Adrenal gland (tissue), 12 donors: ENCODE results near the gene NAA11. TPM values are rescaled to one million over a fixed set of nuclear protein-coding genes. Genes with fewer than 3 reads are reported as not detected.

Experiments used
- DNase-seq, 7 donors: peaks; one replicate each; pipeline ENCODE4 v3.0.0-alpha.2; 2019 to 2020
- H3K27ac ChIP-seq, 5 donors: fragments of 200-600 bp; sonication (generic) in 4 of 5; 1 replicate in 3 of 5; 2 replicates in 2 of 5; pipeline versions ENCODE4 v1.5.1 to v1.8.0; 2016 to 2020; ENCODE audit warnings: mild to moderate bottlenecking in 1 of 5
- H3K27me3 ChIP-seq: fragments of 200-600 bp; 2 replicates; pipeline ENCODE4 v1.8.0; 2021
- H3K36me3 ChIP-seq, 2 donors: fragments of 200-600 bp; replicated peaks in 1 of 2; 1 replicate in 1 of 2; 2 replicates in 1 of 2; pipeline versions ENCODE4 v1.5.1 to v1.8.0; 2018 to 2022
- H3K4me1 ChIP-seq, 2 donors: fragments of 200-600 bp; replicated peaks in 1 of 2; 1 replicate in 1 of 2; 2 replicates in 1 of 2; pipeline versions ENCODE4 v1.5.1 to v1.8.0; 2018 to 2021
- H3K4me3 ChIP-seq, 4 donors: fragments of 200-600 bp; sonication (generic) in 3 of 4; one replicate each; pipeline ENCODE4 v1.5.1; 2016 to 2018
- H3K9me3 ChIP-seq, 3 donors: fragments of 200-600 bp; sonication (generic) in 1 of 3; replicated peaks in 1 of 3; 1 replicate in 2 of 3; 2 replicates in 1 of 3; pipeline versions ENCODE4 v1.5.1 to v1.8.0; 2016 to 2021
- POLR2A ChIP-seq, 2 donors: fragments of 450-650 bp; IDR thresholded peaks; one replicate each; pipeline ENCODE4 v1.6.1; 2017; ENCODE audit warnings: antibody characterized with exemption in 2 of 2, mild to moderate bottlenecking in 2 of 2, moderate library complexity in 1 of 2
- WGBS, 4 donors: extraction: QIAGEN DNeasy Blood & Tissue Kit in 2 of 4; methylation state at CpG; one replicate each; pipeline versions ENCODE4 v1.1.5 to v1.1.7; 2013 to 2017; 5-methylcytosine and 5-hydroxymethylcytosine counted together
- intact Hi-C, 2 donors: fragments of 100-400 bp; cut with DNase I; formaldehyde crosslinking; loops; one replicate each; pipeline versions ENCODE4 v1.14.1 to v1.15.0; 2022 to 2023
- polyA plus RNA-seq, 3 donors: library from polyadenylated mRNA; stranded (reverse); fragments of 200-250 nt in 2 of 3; fragments of 350-450 nt in 1 of 3; fragmentation: Illumina TruSeq in 1 of 3; extraction: RNeasy Lipid Tissue Mini Kit (QIAGEN cat#74804) in 1 of 3; gene quantifications; one replicate each; pipeline ENCODE4 v1.2.3, GENCODE V29; 2013 to 2014
- total RNA-seq, 9 donors: library from RNA; depleted of rRNA in 4 of 9; stranded (reverse); fragments of >200 nt in 4 of 9; fragments of 120-200 nt in 1 of 9; fragmentation: NEBNext Ultra II Directional in 1 of 9; extraction: Animal tissue kit (Norgen Biotek cat#: 25700) in 1 of 9; gene quantifications; one replicate each; pipeline versions ENCODE4 v1.1.0 to v1.2.4, GENCODE V29; 2013 to 2023
- TF ChIP-seq, protein P1 (sequence below), 6 experiments: fragments of 450-650 bp in 4 of 6; fragments of 200-600 bp in 2 of 6; sonication (generic) in 1 of 6; IDR thresholded peaks; 1 replicate in 5 of 6; 2 replicates in 1 of 6; pipeline versions ENCODE4 v1.5.1 to v1.8.0; 2016 to 2021; ENCODE audit warnings: antibody characterized with exemption in 6 of 6, mild to moderate bottlenecking in 2 of 6, moderate library complexity in 1 of 6
- donor health status: healthy with polysubstance abuse.
- donor health status: Bipolar disorder and iron deficiency.
- donor health status: DM: yes; HTN: yes; CAD: no.
- donor health status: DM: no; HTN: no; CAD: no.
- donor health status: DM: no; HTN: no; CAD: no.
- donor health status: DM: yes; HTN: yes; CAD: no.

Gene NAA11
- total and polyA plus RNA-seq, 12 donors, result not detected

DNA sequence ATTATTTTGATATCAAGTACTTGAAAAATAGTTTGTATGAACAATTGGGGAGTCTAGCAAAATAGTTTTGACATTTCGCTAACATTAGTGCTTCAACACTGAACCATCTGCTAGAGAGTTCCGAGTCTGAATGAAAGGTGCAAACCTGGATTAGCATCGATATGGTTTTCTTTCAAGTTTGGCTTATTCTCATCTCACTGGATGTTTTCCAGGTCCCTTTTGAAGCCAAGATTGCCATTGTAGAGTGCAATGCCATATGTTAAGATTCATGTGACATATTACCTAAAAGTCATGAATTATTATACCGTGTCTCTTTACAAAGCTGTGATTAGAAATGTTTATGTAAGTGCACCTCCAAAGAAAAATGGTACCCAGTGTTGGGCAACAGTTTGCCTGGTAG lies 36.8 kb upstream of the NAA11 start:
- no peaks in the 10 kb centered on the region for H3K36me3 ChIP-seq
- 86 to 93% (median 88%) methylated on average over 4 of the region's 4 CpGs for WGBS, 4 donors
- TF ChIP-seq, protein P1, sequence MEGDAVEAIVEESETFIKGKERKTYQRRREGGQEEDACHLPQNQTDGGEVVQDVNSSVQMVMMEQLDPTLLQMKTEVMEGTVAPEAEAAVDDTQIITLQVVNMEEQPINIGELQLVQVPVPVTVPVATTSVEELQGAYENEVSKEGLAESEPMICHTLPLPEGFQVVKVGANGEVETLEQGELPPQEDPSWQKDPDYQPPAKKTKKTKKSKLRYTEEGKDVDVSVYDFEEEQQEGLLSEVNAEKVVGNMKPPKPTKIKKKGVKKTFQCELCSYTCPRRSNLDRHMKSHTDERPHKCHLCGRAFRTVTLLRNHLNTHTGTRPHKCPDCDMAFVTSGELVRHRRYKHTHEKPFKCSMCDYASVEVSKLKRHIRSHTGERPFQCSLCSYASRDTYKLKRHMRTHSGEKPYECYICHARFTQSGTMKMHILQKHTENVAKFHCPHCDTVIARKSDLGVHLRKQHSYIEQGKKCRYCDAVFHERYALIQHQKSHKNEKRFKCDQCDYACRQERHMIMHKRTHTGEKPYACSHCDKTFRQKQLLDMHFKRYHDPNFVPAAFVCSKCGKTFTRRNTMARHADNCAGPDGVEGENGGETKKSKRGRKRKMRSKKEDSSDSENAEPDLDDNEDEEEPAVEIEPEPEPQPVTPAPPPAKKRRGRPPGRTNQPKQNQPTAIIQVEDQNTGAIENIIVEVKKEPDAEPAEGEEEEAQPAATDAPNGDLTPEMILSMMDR (IDR thresholded peaks at IDR 0.05), result no peak
- TF ChIP-seq POLR2A (IDR thresholded peaks at IDR 0.05), result no peak
- H3K4me3 ChIP-seq, result no peak overlapping the region
- no peaks in the 10 kb centered on the region for H3K27me3 ChIP-seq
- no peaks in the 10 kb centered on the region for H3K4me1 ChIP-seq
- intact Hi-C loops, result no loop called here
- H3K9me3 ChIP-seq, result no peaks in the 10 kb centered on the region
- no peak overlapping the region for H3K27ac ChIP-seq
- no peak for DNase-seq

DNA sequence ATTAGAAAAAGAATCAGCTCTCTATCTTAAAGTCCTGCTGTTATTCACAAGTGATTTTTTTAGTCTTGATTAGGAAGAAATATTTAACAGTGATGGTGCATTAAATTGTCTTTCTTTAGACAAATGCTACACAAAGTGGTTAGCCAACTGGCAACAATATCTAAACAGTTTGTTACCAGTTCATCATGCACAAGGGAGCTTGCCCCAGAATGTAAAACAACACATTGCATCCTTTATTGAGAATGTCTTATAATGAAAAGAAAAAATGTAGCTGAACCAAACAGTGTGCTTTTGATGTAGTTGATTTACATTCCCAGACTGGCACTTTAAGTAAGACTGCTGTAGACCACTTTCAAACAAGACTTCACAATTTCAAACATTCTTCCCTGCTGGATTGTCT lies 34.1 kb upstream of the NAA11 start:
- no peaks in the 10 kb centered on the region for H3K36me3 ChIP-seq
- no peak overlapping the region for H3K27ac ChIP-seq
- H3K9me3 ChIP-seq, result no peaks in the 10 kb centered on the region
- H3K4me3 ChIP-seq, result no peak overlapping the region
- H3K27me3 ChIP-seq, result no peaks in the 10 kb centered on the region
- no peaks in the 10 kb centered on the region for H3K4me1 ChIP-seq
- no peak for DNase-seq
- no peak for TF ChIP-seq POLR2A (IDR thresholded peaks at IDR 0.05)
- TF ChIP-seq, protein P1 (IDR thresholded peaks at IDR 0.05), result no peak
- intact Hi-C loops, result no loop called here

DNA sequence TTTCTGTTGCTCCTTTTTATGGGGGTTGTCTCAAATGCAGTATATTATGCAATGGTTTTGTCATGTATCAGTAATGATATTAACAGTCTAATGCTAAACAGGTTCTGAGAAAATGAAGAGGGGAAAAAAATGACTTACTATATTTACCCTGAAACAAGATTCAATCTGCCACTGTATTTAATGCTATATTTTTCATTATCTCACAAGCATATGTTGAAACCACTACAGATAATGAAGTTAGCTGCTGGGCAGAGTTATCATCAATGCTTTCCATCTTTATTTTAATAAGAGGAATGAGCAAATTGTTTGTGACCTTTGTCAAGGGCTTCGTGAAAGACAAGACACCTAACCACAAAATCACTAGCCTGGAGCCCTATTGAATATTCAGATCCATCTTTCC lies 32.6 kb upstream of the NAA11 start:
- Histone ChIP-seq H3K27ac (no peak overlapping the region), H3K4me3 (no peak overlapping the region), H3K9me3 (no peaks in the 10 kb centered on the region), H3K27me3 (no peaks in the 10 kb centered on the region), H3K36me3 (no peaks in the 10 kb centered on the region), H3K4me1 (no peaks in the 10 kb centered on the region)
- DNase-seq, result no peak
- no peak for TF ChIP-seq POLR2A (IDR thresholded peaks at IDR 0.05)
- TF ChIP-seq, protein P1 (IDR thresholded peaks at IDR 0.05), result no peak
- WGBS, 4 donors, result 63 to 89% (median 66%) methylated on average over 1 of the region's 1 CpG
- intact Hi-C loops, result no loop called here

DNA sequence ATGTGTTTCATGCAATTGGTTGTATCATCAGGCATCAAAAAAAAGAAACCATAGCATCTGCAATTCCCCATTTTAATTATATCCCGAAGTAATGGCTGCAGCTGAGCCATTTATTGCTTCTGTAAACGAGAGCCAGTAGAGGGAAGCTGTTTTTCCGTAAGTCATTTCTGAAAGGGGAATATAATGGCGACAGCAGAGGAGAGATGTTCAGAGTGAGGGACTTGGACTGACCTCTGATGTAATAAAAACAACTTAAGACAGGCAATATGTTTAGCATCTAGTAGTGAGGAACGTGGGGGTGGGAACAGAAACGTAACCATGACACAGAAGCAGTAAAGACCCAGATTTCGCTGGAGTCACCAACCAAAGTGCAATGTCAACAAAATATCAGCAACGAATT lies 31.5 kb upstream of the NAA11 start:
- Histone ChIP-seq H3K36me3 (no peaks in the 10 kb centered on the region), H3K9me3 (no peaks in the 10 kb centered on the region), H3K4me1 (no peaks in the 10 kb centered on the region), H3K27me3 (no peaks in the 10 kb centered on the region), H3K4me3 (no peak overlapping the region), H3K27ac (no peak overlapping the region)
- intact Hi-C loops, result no loop called here
- no peak for DNase-seq
- 35 to 42% (median 40%) methylated on average over 8 of the region's 8 CpGs for WGBS, 4 donors
- TF ChIP-seq, protein P1 (IDR thresholded peaks at IDR 0.05), result no peak
- TF ChIP-seq POLR2A (IDR thresholded peaks at IDR 0.05), result no peak
